ENCODE results near the gene NFYA. TPM values are rescaled to one million over a fixed set of nuclear protein-coding genes. Genes with fewer than 3 reads are reported as not detected.

The NFYA gene
- total RNA-seq, 1 donor from 2014 or later: 39.7 TPM

- H3K36me3 Mint-ChIP-seq (ENCODE audit: low read depth, unreplicated experiment): peaks cover 7% of the 10 kb centered on the region
- H3K4me3 Mint-ChIP-seq (ENCODE audit: unreplicated experiment): peak overlapping the region; percentile 93
- peak overlapping the region; percentile 90 for H3K27ac Mint-ChIP-seq (ENCODE audit: unreplicated experiment)
- H3K27me3 Mint-ChIP-seq (ENCODE audit: unreplicated experiment): peaks cover 14% of the 10 kb centered on the region
- TF ChIP-seq CTCF (IDR thresholded peaks at IDR 0.05; ENCODE audit: unreplicated experiment): peak; percentile 79
- peaks cover 35% of the 10 kb centered on the region for H3K4me1 Mint-ChIP-seq (ENCODE audit: unreplicated experiment)
- DNase-seq (ENCODE audit: low spot score): peak; percentile 87
- no peaks in the 10 kb centered on the region for H3K9me3 Mint-ChIP-seq (ENCODE audit: unreplicated experiment)
Measured at GRCh38 chr6:41073203-41073967, 611 bp downstream of the NFYA start.

DNA sequence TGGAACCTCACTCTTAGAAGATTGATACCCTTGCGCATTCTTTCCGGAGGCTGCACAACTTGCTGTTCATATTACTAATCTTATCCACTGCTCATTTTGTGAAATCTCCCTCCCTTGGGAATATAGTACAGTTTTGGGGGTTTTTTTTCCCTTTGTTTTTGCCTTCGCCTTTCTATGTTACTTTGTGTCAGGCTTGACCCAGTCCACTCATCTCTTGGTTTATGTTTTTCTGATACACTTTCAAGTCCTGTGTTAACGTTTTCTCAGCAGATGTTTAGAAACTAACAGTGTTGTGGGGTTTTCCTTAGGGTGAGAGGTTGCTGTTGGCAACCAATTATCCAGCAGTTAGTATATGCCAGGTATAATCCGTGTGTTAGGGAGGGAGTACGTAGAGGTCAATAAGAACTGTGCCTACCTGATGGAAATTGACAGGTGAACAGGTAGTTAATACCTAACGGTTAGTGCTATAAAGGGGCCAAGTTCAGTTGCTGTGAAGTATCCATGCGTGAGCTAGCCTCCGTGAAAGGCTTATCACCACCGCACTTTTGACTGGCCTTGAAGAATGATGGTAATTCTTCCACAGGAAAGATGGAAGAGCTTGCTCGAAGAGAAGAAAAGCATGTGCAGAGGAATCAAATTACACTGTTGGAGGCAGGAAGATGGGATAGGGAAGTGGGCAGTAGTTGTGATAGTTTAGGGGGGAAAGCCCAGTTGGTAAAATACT, 1.4 kb downstream of the NFYA start:
- Mint-ChIP-seq H3K4me1 (ENCODE audit: unreplicated experiment) (peaks cover 39% of the 10 kb centered on the region), H3K36me3 (ENCODE audit: low read depth, unreplicated experiment) (peaks cover 10% of the 10 kb centered on the region), H3K27ac (ENCODE audit: unreplicated experiment) (peak overlapping the region; percentile 90), H3K4me3 (ENCODE audit: unreplicated experiment) (peak overlapping the region; percentile 93), H3K9me3 (ENCODE audit: unreplicated experiment) (no peaks in the 10 kb centered on the region), H3K27me3 (ENCODE audit: unreplicated experiment) (peaks cover 14% of the 10 kb centered on the region)
- no peak for TF ChIP-seq CTCF (IDR thresholded peaks at IDR 0.05; ENCODE audit: unreplicated experiment)
- no peak for DNase-seq (ENCODE audit: low spot score)

DNA sequence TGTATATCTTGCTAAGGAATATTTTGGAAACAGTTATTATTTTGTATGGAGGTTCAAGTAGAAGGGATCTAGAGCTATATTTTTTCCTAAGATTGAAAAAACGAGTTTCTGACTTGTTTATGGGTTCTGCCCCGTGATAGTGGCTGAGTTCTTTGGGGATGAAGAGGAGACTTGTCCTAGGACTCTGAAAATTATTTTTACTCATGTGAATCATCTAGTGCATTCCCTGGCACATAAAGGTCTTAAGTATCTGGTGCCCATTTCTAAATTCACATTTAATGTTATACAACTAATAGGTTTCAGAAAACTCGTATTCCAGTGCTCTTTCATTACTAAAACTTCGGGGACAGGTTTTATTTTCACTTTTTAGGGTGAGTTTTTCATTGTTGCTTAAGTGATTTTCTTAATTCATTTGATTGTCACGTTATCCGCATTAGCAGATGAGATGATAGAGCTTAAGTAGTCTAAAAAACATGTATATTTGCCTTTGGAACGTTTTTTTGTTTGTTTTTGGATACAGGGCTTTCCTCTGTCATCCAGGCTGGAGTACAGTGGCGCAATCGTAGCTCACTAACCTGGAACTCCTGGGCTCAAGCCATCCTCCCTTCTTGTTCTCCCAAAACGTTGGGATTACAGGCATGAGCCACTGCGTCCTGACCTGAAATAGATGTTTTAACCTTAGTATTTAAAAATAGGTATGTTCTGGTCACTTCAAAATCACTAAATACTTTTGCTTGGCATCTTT, 2.1 kb downstream of the NFYA start:
- TF ChIP-seq CTCF (IDR thresholded peaks at IDR 0.05; ENCODE audit: unreplicated experiment): no peak
- no peaks in the 10 kb centered on the region for H3K9me3 Mint-ChIP-seq (ENCODE audit: unreplicated experiment)
- peaks cover 14% of the 10 kb centered on the region for H3K27me3 Mint-ChIP-seq (ENCODE audit: unreplicated experiment)
- DNase-seq (ENCODE audit: low spot score): no peak
- H3K27ac Mint-ChIP-seq (ENCODE audit: unreplicated experiment): peak overlapping the region; percentile 90
- H3K4me1 Mint-ChIP-seq (ENCODE audit: unreplicated experiment): peaks cover 45% of the 10 kb centered on the region
- H3K36me3 Mint-ChIP-seq (ENCODE audit: low read depth, unreplicated experiment): peaks cover 10% of the 10 kb centered on the region
- H3K4me3 Mint-ChIP-seq (ENCODE audit: unreplicated experiment): peak overlapping the region; percentile 93

GRCh38 chr6:41075651-41076626, 3.2 kb downstream of the NFYA start:
- H3K4me1 Mint-ChIP-seq (ENCODE audit: unreplicated experiment): peaks cover 52% of the 10 kb centered on the region
- peaks cover 15% of the 10 kb centered on the region for H3K36me3 Mint-ChIP-seq (ENCODE audit: low read depth, unreplicated experiment)
- H3K27ac Mint-ChIP-seq (ENCODE audit: unreplicated experiment): peak overlapping the region; percentile 6
- no peak overlapping the region for H3K4me3 Mint-ChIP-seq (ENCODE audit: unreplicated experiment)
- no peak for TF ChIP-seq CTCF (IDR thresholded peaks at IDR 0.05; ENCODE audit: unreplicated experiment)
- DNase-seq (ENCODE audit: low spot score): no peak
- peaks cover 14% of the 10 kb centered on the region for H3K27me3 Mint-ChIP-seq (ENCODE audit: unreplicated experiment)
- H3K9me3 Mint-ChIP-seq (ENCODE audit: unreplicated experiment): no peaks in the 10 kb centered on the region

All from endothelial cell (in vitro differentiated cells).